ENCODE measurements around the gene PROC.

PROC gene

DNA sequence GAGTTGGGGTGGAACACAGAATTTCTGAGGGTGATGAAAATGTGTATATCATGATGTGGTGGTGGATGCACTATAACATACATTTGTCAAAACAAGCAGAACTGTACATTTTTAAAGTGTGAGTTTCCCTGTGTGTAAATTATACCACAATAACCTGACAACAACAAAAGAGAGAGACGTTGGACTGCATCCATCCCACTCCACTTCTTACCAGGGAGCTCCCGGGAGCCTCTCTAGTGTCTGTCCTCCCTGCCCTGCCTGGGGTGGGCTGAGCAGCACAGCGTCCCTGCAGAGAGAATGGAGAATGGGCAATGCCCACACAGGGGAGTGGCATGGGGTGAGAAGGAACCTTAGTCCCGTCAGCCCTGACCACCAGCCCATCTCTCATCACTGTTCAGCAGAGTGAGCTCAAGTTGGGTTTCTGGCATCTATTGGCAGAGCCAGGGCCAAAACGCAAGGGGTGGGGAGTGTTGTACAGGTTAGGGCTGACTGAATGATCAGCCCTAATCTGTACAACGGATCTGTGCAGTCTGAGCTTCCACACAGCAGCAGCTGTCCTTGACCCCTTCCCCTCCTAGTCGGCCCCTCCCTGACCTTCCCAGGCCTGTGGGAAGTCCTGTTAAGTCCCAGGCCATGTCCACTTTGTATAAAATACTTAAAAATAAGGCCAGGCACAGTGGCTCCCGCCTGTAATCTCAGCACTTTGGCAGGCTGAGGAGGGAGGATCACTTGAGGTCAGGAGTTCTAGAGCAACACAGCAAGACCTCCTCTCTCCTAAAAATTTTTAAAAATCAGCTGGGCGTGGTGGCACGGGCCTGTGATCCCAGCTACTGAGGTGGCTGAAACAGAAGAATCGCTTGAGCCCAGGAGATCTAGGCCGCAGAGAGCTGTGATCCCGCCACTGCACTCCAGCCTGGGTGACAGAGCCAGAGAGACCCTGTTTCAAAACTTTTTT lies 3.3 kb upstream of the PROC start:
- DNase-seq (ENCODE audit: low read depth): no peak

DNA sequence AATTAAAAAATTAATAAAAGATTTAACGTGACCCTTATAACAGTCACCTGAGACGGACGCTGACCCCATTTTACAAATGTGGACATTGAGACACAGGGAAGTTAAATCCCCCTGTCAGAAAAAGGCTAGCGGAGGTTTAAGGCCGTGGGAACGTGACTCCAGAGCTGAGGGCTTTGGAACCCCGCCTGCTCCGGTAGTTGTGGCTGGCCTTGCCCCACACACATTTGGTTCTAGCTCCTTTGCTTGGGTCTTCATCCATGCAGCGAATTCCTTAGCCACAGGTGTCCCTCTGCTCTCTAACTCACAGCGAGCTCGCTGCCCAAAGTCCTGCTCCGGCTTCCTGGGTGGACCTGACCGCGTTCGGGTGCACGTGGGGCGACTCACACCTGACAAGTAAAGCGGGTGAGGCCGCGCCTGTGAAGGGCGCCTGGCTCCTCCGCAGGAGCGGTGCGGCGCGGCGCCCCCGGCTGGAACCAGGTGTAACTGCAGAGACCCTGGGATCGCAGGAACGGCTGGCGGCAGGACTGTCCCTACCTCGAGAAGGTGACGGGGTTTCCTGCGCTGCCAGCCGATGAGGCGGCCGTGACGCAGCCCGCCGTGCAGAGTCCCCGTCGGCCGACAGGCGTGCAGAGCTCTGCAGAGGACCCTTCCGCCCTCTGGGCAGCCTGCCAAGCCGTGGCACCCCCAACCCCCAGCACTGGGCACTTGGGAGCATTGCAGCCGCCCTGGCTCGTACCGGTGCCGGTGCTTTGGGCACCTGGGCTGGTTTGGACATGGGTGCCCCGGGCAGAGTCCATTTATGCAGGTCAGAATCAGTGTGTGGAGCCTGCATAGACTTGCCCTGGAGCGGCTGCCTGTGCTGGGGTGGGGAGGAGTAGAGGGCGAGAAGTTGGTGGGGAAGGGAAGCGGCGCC lies 2.4 kb upstream of the PROC start:
- DNase-seq (ENCODE audit: low read depth): peak; percentile 51

DNA sequence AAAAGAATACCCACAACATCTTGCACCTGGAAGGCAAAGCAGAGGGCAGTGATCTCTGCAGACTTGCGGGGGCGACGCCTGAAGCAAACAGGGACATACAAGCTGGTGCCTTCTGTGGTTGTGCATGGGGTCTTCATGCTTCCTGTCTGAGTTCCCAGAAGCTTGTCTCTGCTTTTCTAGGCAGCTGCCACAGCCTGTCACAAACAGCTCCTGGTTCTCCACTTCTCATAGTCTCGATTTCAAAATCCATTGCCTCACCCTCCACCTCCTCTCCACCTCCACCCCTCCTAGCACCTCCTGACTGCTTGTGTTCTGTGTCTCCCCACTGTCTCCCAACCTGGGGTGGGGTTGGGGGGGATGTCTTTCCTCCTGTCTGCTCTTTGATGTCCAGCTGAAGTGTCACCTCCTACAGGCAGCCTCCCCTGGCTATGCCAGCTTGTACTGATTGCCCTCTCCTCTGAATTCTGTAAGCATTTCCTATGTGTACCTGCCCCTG lies 1.7 kb upstream of the PROC start:
- no peak for DNase-seq (ENCODE audit: low read depth)

- no peak for DNase-seq (ENCODE audit: low read depth)
Measured at GRCh38 chr2:127417406-127417805, 821 bp upstream of the PROC start.

GRCh38 chr2:127419112-127419430 lies 844 bp downstream of the PROC start:
- no peak for DNase-seq (ENCODE audit: low read depth)

- DNase-seq (ENCODE audit: low read depth): no peak
Measured at GRCh38 chr2:127419448-127420038, 1.3 kb downstream of the PROC start.

- DNase-seq (ENCODE audit: low read depth): no peak
Measured at GRCh38 chr2:127420039-127420864, 2.0 kb downstream of the PROC start.

DNA sequence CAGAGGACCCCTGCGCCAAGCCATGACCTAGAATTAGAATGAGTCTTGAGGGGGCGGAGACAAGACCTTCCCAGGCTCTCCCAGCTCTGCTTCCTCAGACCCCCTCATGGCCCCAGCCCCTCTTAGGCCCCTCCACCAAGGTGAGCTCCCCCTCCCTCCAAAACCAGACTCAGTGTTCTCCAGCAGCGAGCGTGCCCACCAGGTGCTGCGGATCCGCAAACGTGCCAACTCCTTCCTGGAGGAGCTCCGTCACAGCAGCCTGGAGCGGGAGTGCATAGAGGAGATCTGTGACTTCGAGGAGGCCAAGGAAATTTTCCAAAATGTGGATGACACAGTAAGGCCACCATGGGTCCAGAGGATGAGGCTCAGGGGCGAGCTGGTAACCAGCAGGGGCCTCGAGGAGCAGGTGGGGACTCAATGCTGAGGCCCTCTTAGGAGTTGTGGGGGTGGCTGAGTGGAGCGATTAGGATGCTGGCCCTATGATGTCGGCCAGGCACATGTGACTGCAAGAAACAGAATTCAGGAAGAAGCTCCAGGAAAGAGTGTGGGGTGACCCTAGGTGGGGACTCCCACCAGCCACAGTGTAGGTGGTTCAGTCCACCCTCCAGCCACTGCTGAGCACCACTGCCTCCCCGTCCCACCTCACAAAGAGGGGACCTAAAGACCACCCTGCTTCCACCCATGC lies 3.0 kb downstream of the PROC start:
- no peak for DNase-seq (ENCODE audit: low read depth)

DNA sequence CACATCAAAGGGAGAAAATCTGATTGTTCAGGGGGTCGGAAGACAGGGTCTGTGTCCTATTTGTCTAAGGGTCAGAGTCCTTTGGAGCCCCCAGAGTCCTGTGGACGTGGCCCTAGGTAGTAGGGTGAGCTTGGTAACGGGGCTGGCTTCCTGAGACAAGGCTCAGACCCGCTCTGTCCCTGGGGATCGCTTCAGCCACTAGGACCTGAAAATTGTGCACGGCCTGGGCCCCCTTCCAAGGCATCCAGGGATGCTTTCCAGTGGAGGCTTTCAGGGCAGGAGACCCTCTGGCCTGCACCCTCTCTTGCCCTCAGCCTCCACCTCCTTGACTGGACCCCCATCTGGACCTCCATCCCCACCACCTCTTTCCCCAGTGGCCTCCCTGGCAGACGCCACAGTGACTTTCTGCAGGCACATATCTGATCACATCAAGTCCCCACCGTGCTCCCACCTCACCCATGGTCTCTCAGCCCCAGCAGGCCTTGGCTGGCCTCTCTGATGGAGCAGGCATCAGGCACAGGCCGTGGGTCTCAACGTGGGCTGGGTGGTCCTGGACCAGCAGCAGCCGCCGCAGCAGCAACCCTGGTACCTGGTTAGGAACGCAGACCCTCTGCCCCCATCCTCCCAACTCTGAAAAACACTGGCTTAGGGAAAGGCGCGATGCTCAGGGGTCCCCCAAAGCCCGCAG lies 3.8 kb downstream of the PROC start:
- DNase-seq (ENCODE audit: low read depth): no peak

- DNase-seq (ENCODE audit: low read depth): no peak
Measured at GRCh38 chr2:127422559-127423477, 4.6 kb downstream of the PROC start.

DNA sequence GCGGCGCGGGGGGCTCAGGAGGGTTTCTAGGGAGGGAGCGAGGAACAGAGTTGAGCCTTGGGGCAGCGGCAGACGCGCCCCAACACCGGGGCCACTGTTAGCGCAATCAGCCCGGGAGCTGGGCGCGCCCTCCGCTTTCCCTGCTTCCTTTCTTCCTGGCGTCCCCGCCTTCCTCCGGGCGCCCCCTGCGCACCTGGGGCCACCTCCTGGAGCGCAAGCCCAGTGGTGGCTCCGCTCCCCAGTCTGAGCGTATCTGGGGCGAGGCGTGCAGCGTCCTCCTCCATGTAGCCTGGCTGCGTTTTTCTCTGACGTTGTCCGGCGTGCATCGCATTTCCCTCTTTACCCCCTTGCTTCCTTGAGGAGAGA lies 5.2 kb downstream of the PROC start:
- no peak for DNase-seq (ENCODE audit: low read depth)

DNA sequence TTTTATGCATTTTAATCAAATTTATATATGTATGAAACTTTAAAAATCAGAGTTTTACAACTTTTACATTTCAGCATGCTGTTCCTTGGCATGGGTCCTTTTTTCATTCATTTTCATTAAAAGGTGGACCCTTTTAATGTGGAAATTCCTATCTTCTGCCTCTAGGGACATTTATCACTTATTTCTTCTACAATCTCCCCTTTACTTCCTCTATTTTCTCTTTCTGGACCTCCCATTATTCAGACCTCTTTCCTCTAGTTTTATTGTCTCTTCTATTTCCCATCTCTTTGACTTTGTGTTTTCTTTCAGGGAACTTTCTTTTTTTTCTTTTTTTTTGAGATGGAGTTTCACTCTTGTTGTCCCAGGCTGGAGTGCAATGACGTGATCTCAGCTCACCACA lies 5.7 kb downstream of the PROC start:
- DNase-seq (ENCODE audit: low read depth): no peak

DNA sequence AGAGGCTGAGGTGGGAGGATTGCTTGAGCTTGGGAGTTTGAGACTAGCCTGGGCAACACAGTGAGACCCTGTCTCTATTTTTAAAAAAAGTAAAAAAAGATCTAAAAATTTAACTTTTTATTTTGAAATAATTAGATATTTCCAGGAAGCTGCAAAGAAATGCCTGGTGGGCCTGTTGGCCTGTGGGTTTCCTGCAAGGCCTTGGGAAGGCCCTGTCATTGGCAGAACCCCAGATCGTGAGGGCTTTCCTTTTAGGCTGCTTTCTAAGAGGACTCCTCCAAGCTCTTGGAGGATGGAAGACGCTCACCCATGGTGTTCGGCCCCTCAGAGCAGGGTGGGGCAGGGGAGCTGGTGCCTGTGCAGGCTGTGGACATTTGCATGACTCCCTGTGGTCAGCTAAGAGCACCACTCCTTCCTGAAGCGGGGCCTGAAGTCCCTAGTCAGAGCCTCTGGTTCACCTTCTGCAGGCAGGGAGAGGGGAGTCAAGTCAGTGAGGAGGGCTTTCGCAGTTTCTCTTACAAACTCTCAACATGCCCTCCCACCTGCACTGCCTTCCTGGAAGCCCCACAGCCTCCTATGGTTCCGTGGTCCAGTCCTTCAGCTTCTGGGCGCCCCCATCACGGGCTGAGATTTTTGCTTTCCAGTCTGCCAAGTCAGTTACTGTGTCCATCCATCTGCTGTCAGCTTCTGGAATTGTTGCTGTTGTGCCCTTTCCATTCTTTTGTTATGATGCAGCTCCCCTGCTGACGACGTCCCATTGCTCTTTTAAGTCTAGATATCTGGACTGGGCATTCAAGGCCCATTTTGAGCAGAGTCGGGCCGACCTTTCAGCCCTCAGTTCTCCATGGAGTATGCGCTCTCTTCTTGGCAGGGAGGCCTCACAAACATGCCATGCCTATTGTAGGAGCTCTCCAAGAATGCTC lies 6.6 kb downstream of the PROC start:
- DNase-seq (ENCODE audit: low read depth): no peak

DNA sequence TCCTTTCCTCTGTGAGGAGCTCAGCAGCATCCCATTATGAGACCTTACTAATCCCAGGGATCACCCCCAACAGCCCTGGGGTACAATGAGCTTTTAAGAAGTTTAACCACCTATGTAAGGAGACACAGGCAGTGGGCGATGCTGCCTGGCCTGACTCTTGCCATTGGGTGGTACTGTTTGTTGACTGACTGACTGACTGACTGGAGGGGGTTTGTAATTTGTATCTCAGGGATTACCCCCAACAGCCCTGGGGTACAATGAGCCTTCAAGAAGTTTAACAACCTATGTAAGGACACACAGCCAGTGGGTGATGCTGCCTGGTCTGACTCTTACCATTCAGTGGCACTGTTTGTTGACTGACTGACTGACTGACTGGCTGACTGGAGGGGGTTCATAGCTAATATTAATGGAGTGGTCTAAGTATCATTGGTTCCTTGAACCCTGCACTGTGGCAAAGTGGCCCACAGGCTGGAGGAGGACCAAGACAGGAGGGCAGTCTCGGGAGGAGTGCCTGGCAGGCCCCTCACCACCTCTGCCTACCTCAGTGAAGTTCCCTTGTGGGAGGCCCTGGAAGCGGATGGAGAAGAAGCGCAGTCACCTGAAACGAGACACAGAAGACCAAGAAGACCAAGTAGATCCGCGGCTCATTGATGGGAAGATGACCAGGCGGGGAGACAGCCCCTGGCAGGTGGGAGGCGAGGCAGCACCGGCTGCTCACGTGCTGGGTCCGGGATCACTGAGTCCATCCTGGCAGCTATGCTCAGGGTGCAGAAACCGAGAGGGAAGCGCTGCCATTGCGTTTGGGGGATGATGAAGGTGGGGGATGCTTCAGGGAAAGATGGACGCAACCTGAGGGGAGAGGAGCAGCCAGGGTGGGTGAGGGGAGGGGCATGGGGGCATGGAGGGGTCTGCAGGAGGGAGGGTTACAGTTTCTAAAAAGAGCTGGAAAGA lies 7.6 kb downstream of the PROC start:
- no peak for DNase-seq (ENCODE audit: low read depth)

DNA sequence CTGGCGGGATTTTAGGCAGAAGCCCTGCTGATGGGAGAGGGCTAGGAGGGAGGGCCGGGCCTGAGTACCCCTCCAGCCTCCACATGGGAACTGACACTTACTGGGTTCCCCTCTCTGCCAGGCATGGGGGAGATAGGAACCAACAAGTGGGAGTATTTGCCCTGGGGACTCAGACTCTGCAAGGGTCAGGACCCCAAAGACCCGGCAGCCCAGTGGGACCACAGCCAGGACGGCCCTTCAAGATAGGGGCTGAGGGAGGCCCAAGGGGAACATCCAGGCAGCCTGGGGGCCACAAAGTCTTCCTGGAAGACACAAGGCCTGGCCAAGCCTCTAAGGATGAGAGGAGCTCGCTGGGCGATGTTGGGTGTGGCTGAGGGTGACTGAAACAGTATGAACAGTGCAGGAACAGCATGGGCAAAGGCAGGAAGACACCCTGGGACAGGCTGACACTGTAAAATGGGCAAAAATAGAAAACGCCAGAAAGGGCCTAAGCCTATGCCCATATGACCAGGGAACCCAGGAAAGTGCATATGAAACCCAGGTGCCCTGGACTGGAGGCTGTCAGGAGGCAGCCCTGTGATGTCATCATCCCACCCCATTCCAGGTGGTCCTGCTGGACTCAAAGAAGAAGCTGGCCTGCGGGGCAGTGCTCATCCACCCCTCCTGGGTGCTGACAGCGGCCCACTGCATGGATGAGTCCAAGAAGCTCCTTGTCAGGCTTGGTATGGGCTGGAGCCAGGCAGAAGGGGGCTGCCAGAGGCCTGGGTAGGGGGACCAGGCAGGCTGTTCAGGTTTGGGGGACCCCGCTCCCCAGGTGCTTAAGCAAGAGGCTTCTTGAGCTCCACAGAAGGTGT lies 8.5 kb downstream of the PROC start:
- no peak for DNase-seq (ENCODE audit: low read depth)

DNA sequence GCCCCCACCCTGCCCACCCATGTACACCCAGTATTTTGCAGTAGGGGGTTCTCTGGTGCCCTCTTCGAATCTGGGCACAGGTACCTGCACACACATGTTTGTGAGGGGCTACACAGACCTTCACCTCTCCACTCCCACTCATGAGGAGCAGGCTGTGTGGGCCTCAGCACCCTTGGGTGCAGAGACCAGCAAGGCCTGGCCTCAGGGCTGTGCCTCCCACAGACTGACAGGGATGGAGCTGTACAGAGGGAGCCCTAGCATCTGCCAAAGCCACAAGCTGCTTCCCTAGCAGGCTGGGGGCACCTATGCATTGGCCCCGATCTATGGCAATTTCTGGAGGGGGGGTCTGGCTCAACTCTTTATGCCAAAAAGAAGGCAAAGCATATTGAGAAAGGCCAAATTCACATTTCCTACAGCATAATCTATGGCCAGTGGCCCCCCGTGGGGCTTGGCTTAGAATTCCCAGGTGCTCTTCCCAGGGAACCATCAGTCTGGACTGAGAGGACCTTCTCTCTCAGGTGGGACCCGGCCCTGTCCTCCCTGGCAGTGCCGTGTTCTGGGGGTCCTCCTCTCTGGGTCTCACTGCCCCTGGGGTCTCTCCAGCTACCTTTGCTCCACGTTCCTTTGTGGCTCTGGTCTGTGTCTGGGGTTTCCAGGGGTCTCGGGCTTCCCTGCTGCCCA lies 9.3 kb downstream of the PROC start:
- DNase-seq (ENCODE audit: low read depth): no peak
